ENCODE measurements around the gene MYH14. TPM values are rescaled to one million over a fixed set of nuclear protein-coding genes. Genes with fewer than 3 reads are reported as not detected.

The MYH14 gene
- total RNA-seq, 4 donors from 2014 or later: 8.3 to 82.1 (median 12.4) TPM

- TF ChIP-seq CTCF (IDR thresholded peaks at IDR 0.05; ENCODE audit: low read depth): no peak
Measured at GRCh38 chr19:50341091-50341564, 137.7 kb downstream of the MYH14 start.

GRCh38 chr19:50344661-50345318 is 141.4 kb downstream of the MYH14 start:
- no peak for TF ChIP-seq CTCF (IDR thresholded peaks at IDR 0.05; ENCODE audit: low read depth)

- no peak for TF ChIP-seq CTCF (IDR thresholded peaks at IDR 0.05; ENCODE audit: low read depth)
Measured at GRCh38 chr19:50349277-50350057, 146.0 kb downstream of the MYH14 start.

- no peak for TF ChIP-seq CTCF (IDR thresholded peaks at IDR 0.05; ENCODE audit: low read depth)
Measured at GRCh38 chr19:50352242-50352641, 148.8 kb downstream of the MYH14 start.

- TF ChIP-seq CTCF (IDR thresholded peaks at IDR 0.05; ENCODE audit: low read depth): no peak
Measured at GRCh38 chr19:50356691-50357177, 153.3 kb downstream of the MYH14 start.

GRCh38 chr19:50357178-50358100 is 154.0 kb downstream of the MYH14 start:
- TF ChIP-seq CTCF (IDR thresholded peaks at IDR 0.05; ENCODE audit: low read depth): no peak

Measured in subcutaneous adipose tissue (tissue), 4 donors.